ENCODE data around the gene HLCS. TPM values are rescaled to one million over a fixed set of nuclear protein-coding genes. Genes with fewer than 3 reads are reported as not detected.

The HLCS gene
- total and polyA plus RNA-seq, 2 of the 8 experiments (the other 6 are each of a cell fraction or from before 2014, with no cell fraction given) = 4.7 to 12.2 TPM

- Histone ChIP-seq H2AFZ (ENCODE audit: low read length) (no peak overlapping the region), H4K8ac (ENCODE audit: extremely low read depth, insufficient read depth, low read length) (no peak overlapping the region), H3K9ac (replicated peaks in 1 of 4; ENCODE audit: extremely low read depth in 1 of 4, low read depth in 3 of 4, low read length in 3 of 4) (no peak overlapping the region), H3K79me2 (ENCODE audit: control insufficient read depth in 1 of 2, insufficient read depth in 2 of 2, low read length in 2 of 2) (no peaks in the 10 kb centered on the region), H3K36me3 (ENCODE audit: control insufficient read depth in 2 of 4, insufficient read depth in 4 of 4, low read length in 3 of 4) (no peaks in the 10 kb centered on the region), H4K5ac (ENCODE audit: insufficient read length, low read depth, low read length) (no peak overlapping the region), H3K4ac (replicated peaks; ENCODE audit: insufficient read length, low read depth, low read length) (no peak overlapping the region), H4K91ac (replicated peaks; ENCODE audit: insufficient read length, low read length) (no peak overlapping the region), H3K27me3 (replicated peaks in 1 of 4; ENCODE audit: control insufficient read depth in 3 of 4, extremely low read depth in 1 of 4, insufficient read depth in 3 of 4, low read length in 3 of 4) (no peaks in the 10 kb centered on the region), H3K23me2 (ENCODE audit: low read depth, low read length) (peaks cover 3% of the 10 kb centered on the region; the same call in 1 of the 2 replicates), H2BK20ac (ENCODE audit: low read length) (no peak overlapping the region), H3K79me1 (ENCODE audit: low read depth, low read length) (no peaks in the 10 kb centered on the region), H3K4me3 (ENCODE audit: extremely low read depth in 1 of 4, insufficient read depth in 2 of 4, low read depth in 3 of 4, low read length in 4 of 4) (no peak overlapping the region), H2BK12ac (ENCODE audit: low read depth, low read length) (no peak overlapping the region), H3K27ac (ENCODE audit: low read depth, low read length) (no peak overlapping the region), H2BK120ac (replicated peaks; ENCODE audit: low read depth, low read length) (no peak overlapping the region), H2BK5ac (ENCODE audit: low read depth, low read length) (no peak overlapping the region), H3K9me3 (ENCODE audit: insufficient read depth in 2 of 2, low read depth in 1 of 2, low read length in 1 of 2) (no peaks in the 10 kb centered on the region), H3K14ac (ENCODE audit: insufficient read length) (no peak overlapping the region), H3K4me1 (replicated peaks in 1 of 4; ENCODE audit: control insufficient read depth in 3 of 4, insufficient read depth in 4 of 4, low read length in 3 of 4) (peaks cover 0 to 6% (median 1%) of the 10 kb centered on the region in 4 experiments; a peak in 3 of 7 replicates), H2BK15ac (ENCODE audit: low read length) (no peak overlapping the region), H4K20me1 (replicated peaks in 1 of 2; ENCODE audit: control insufficient read depth in 1 of 2, insufficient read depth in 2 of 2, low read length in 2 of 2) (no peaks in the 10 kb centered on the region), H2AK5ac (ENCODE audit: low read depth, low read length) (no peak overlapping the region), H3K23ac (ENCODE audit: insufficient read length) (no peak overlapping the region), H3K18ac (ENCODE audit: extremely low read depth, low read length) (no peak overlapping the region), H3K4me2 (ENCODE audit: insufficient read depth in 1 of 2, low read depth in 2 of 2, low read length in 2 of 2) (no peak overlapping the region), H3K56ac (replicated peaks; ENCODE audit: insufficient read length, low read depth, low read length) (no peak overlapping the region)
- no peak for FAIRE-seq
- DNase-seq (ENCODE audit: low read depth in 1 of 2, low spot score in 2 of 2) = no peak
- POLR2A ChIA-PET (ENCODE audit: partially characterized antibody) = interaction anchor here (1.2 to 1.6 kb wide), 2 partner anchors 9 to 104 kb away, joined by 3 to 4 read pairs; no protein-coding TSS in a partner anchor
- CTCF ChIA-PET (ENCODE audit: partially characterized antibody) = interaction anchor here (1.0 to 1.2 kb wide), 2 partner anchors 8 to 226 kb away, joined by 3 to 4 read pairs; no protein-coding TSS in a partner anchor
- WGBS, 2 experiments (ENCODE audit: extremely low coverage in 1 of 2, insufficient coverage in 1 of 2, insufficient read length in 1 of 2, insufficient replicate concordance in 2 of 2, low coverage in 1 of 2, low lambda C conversion rate in 2 of 2, missing lambda C conversion rate in 1 of 2) = 85% methylated on average over 4 of the region's 4 CpGs; no CpG with 5 or more reads in 1 of the 2 experiments
- TF ChIP-seq RFX5 (IDR thresholded peaks at IDR 0.05; ENCODE audit: borderline replicate concordance, low read depth, low read length) (no peak), E2F6 (IDR thresholded peaks at IDR 0.05) (no peak), NANOG (IDR thresholded peaks at IDR 0.05; ENCODE audit: insufficient read depth, low read depth, low read length, poor library complexity, severe bottlenecking) (no peak), YY1 (IDR thresholded peaks at IDR 0.05; ENCODE audit: low read depth, low read length) (no peak), GABPA (IDR thresholded peaks at IDR 0.05; ENCODE audit: borderline replicate concordance, insufficient read depth, low read length) (no peak), SAP30 (IDR thresholded peaks at IDR 0.05; ENCODE audit: insufficient read depth, insufficient replicate concordance, low read length) (no peak), POLR2A (IDR thresholded peaks at IDR 0.05; ENCODE audit: control extremely low read depth in 1 of 2, low read depth in 2 of 2, low read length in 2 of 2) (no peak), EZH2 (IDR thresholded peaks at IDR 0.05; ENCODE audit: low read depth, low read length, severe bottlenecking) (no peak), SUZ12 (IDR thresholded peaks at IDR 0.05; ENCODE audit: low read length) (no peak), TEAD4 (IDR thresholded peaks at IDR 0.05; ENCODE audit: low read depth, low read length) (no peak), FOSL1 (IDR thresholded peaks at IDR 0.05; ENCODE audit: insufficient read depth, low read depth, low read length) (no peak), CREB1 (IDR thresholded peaks at IDR 0.05) (no peak), NRF1 (IDR thresholded peaks at IDR 0.05; ENCODE audit: low read depth, low read length) (no peak)
Measured at GRCh38 chr21:36968414-36968813, 1.9 kb upstream of the HLCS start.

Measured in H1 (cell line).